Stomach (tissue), 4 donors: ENCODE data around the gene TMTC3.

Experiments used
- CTCF ChIP-seq, 7 experiments: fragments of 450-650 bp in 4 of 7; fragments of 200-600 bp in 3 of 7; sonication (generic) in 3 of 7; IDR thresholded peaks; one replicate each; pipeline ENCODE4 v1.5.1; 2016 to 2019; ENCODE audit warnings: antibody characterized with exemption in 7 of 7, control low read depth in 2 of 7, mild to moderate bottlenecking in 1 of 7
- POLR2AphosphoS5 ChIP-seq, 3 donors: sonication (generic); formaldehyde crosslinking; IDR thresholded peaks; one replicate each; pipeline ENCODE4 v1.6.1; 2016; ENCODE audit warnings: antibody characterized with exemption in 3 of 3

GRCh38 chr12:88235183-88235833 lies 93.2 kb downstream of the TMTC3 start:
- TF ChIP-seq CTCF (IDR thresholded peaks at IDR 0.05) (no peak), POLR2AphosphoS5 (IDR thresholded peaks at IDR 0.05) (no peak)
